ENCODE data around the gene ZHX3.

DNA sequence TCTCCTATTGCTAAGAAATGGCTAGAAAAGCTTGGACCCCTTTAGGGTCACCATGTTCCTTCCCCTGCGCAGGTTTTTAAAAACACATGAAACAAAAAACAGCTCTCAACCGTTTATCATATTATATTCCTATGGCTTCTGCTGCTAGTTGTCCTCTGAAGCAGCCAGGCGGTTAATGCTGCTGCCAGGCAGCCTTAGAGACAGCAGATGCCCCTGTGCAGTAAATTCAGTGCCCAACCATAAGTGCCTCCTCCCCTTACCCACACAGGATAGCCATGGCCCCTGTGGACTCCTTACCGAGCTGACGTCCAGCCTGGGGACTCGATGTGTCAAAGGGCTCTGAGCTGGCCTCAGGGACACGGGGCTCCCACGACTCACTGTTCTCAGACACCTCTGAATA, 115.8 kb downstream of the ZHX3 start:
- TF ChIP-seq SIN3A (IDR thresholded peaks at IDR 0.05; ENCODE audit: low read depth, low read length) (no peak), ZNF274 (IDR thresholded peaks at IDR 0.05; ENCODE audit: insufficient read depth, insufficient read length) (no peak), POLR2A (IDR thresholded peaks at IDR 0.05; ENCODE audit: low read depth, low read length) (no peak), YBX1 (IDR thresholded peaks at IDR 0.05) (no peak), RAD51 (IDR thresholded peaks at IDR 0.05) (no peak), BHLHE40 (IDR thresholded peaks at IDR 0.05; ENCODE audit: borderline replicate concordance in 1 of 2, low read depth in 2 of 2, low read length in 1 of 2) (no peak), HDAC2 (IDR thresholded peaks at IDR 0.05) (no peak), EP300 (IDR thresholded peaks at IDR 0.05; ENCODE audit: borderline replicate concordance in 1 of 2, control insufficient read depth in 1 of 2, low read depth in 2 of 2, low read length in 2 of 2) (no peak)
- TF ChIP-seq, protein P1, sequence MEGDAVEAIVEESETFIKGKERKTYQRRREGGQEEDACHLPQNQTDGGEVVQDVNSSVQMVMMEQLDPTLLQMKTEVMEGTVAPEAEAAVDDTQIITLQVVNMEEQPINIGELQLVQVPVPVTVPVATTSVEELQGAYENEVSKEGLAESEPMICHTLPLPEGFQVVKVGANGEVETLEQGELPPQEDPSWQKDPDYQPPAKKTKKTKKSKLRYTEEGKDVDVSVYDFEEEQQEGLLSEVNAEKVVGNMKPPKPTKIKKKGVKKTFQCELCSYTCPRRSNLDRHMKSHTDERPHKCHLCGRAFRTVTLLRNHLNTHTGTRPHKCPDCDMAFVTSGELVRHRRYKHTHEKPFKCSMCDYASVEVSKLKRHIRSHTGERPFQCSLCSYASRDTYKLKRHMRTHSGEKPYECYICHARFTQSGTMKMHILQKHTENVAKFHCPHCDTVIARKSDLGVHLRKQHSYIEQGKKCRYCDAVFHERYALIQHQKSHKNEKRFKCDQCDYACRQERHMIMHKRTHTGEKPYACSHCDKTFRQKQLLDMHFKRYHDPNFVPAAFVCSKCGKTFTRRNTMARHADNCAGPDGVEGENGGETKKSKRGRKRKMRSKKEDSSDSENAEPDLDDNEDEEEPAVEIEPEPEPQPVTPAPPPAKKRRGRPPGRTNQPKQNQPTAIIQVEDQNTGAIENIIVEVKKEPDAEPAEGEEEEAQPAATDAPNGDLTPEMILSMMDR (IDR thresholded peaks at IDR 0.05 in 2 of 3, conservative IDR thresholded peaks at IDR 0.05 in 1 of 3; ENCODE audit: control insufficient read depth in 2 of 3, extremely low read depth in 1 of 3, insufficient read depth in 1 of 3, low read depth in 3 of 3, low read length in 3 of 3), result no peak
- TF ChIP-seq, protein P2, sequence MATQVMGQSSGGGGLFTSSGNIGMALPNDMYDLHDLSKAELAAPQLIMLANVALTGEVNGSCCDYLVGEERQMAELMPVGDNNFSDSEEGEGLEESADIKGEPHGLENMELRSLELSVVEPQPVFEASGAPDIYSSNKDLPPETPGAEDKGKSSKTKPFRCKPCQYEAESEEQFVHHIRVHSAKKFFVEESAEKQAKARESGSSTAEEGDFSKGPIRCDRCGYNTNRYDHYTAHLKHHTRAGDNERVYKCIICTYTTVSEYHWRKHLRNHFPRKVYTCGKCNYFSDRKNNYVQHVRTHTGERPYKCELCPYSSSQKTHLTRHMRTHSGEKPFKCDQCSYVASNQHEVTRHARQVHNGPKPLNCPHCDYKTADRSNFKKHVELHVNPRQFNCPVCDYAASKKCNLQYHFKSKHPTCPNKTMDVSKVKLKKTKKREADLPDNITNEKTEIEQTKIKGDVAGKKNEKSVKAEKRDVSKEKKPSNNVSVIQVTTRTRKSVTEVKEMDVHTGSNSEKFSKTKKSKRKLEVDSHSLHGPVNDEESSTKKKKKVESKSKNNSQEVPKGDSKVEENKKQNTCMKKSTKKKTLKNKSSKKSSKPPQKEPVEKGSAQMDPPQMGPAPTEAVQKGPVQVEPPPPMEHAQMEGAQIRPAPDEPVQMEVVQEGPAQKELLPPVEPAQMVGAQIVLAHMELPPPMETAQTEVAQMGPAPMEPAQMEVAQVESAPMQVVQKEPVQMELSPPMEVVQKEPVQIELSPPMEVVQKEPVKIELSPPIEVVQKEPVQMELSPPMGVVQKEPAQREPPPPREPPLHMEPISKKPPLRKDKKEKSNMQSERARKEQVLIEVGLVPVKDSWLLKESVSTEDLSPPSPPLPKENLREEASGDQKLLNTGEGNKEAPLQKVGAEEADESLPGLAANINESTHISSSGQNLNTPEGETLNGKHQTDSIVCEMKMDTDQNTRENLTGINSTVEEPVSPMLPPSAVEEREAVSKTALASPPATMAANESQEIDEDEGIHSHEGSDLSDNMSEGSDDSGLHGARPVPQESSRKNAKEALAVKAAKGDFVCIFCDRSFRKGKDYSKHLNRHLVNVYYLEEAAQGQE (IDR thresholded peaks at IDR 0.05; ENCODE audit: low read depth, low read length), result no peak
